GOT3 (cell line): ENCODE data around the gene UTF1.

Source experiments
- DNase-seq: peaks from one replicate; lab custom pipeline; 2025; ENCODE audit warnings: mixed read lengths; lab: John Stamatoyannopoulos, UW

Gene UTF1

GRCh38 chr10:133196936-133197758 lies 32.9 kb upstream of the UTF1 start:
- DNase-seq: no peak

GRCh38 chr10:133197786-133198185 lies 32.2 kb upstream of the UTF1 start:
- no peak for DNase-seq

- DNase-seq: no peak
These were observed 31.8 kb upstream of the UTF1 start for GRCh38 chr10:133198206-133198605.

- no peak for DNase-seq
These were observed 31.2 kb upstream of the UTF1 start for GRCh38 chr10:133198621-133199487.

- DNase-seq: no peak
These were observed 30.5 kb upstream of the UTF1 start for GRCh38 chr10:133199488-133199885.

- no peak for DNase-seq
These were observed 29.9 kb upstream of the UTF1 start for GRCh38 chr10:133199992-133200611.

- DNase-seq: no peak
These were observed 29.4 kb upstream of the UTF1 start for GRCh38 chr10:133200621-133201031.

- DNase-seq: no peak
These were observed 28.7 kb upstream of the UTF1 start for GRCh38 chr10:133201151-133201947.

GRCh38 chr10:133201948-133202725 lies 27.9 kb upstream of the UTF1 start:
- DNase-seq: no peak

- no peak for DNase-seq
These were observed 27.0 kb upstream of the UTF1 start for GRCh38 chr10:133202778-133203651.

GRCh38 chr10:133203652-133204195 lies 26.3 kb upstream of the UTF1 start:
- no peak for DNase-seq

- DNase-seq: no peak
These were observed 25.6 kb upstream of the UTF1 start for GRCh38 chr10:133204226-133205015.

GRCh38 chr10:133205146-133205545 lies 24.9 kb upstream of the UTF1 start:
- no peak for DNase-seq

GRCh38 chr10:133206356-133207040 lies 23.5 kb upstream of the UTF1 start:
- no peak for DNase-seq

- DNase-seq: no peak
These were observed 22.9 kb upstream of the UTF1 start for GRCh38 chr10:133207041-133207600.

- DNase-seq: no peak
These were observed 22.4 kb upstream of the UTF1 start for GRCh38 chr10:133207627-133208026.

- no peak for DNase-seq
These were observed 21.6 kb upstream of the UTF1 start for GRCh38 chr10:133208466-133208865.

GRCh38 chr10:133209117-133209516 lies 20.9 kb upstream of the UTF1 start:
- no peak for DNase-seq
